ENCODE data around the gene TMEM181.

- TF ChIP-seq YY1 (IDR thresholded peaks at IDR 0.05; ENCODE audit: insufficient read depth, insufficient read length): no peak
- TF ChIP-seq ZNF274 (IDR thresholded peaks at IDR 0.05; ENCODE audit: low read depth, low read length): no peak
Observed at GRCh38 chr6:158559338-158559894, 475 bp upstream of the TMEM181 start.

Measured in NT2/D1 (cell line).